GM23248 (cell line): ENCODE results near the gene BST2.

Experiments
- EZH2 ChIP-seq: fragments of 200-600 bp; sonication (generic); IDR thresholded peaks from 2 replicates; pipeline ENCODE4 v1.6.1; 2018; ENCODE audit warnings: antibody characterized with exemption, mild to moderate bottlenecking; ENCODE audit not compliant: insufficient read depth, poor library complexity, severe bottlenecking
- EZH2phosphoT487 ChIP-seq: fragments of 200-600 bp; sonication (generic); IDR thresholded peaks from 2 replicates; pipeline ENCODE4 v1.6.1; 2018; ENCODE audit warnings: antibody characterized with exemption, moderate library complexity, mild to moderate bottlenecking, low read depth; ENCODE audit not compliant: insufficient read depth

- no peak for TF ChIP-seq EZH2
- TF ChIP-seq EZH2phosphoT487: no peak
Measured at GRCh38 chr19:17411801-17412200, 6.4 kb upstream of the BST2 start.
